B cell (primary cell): ENCODE measurements around the gene WDR64. TPM values are rescaled to one million over a fixed set of nuclear protein-coding genes. Genes with fewer than 3 reads are reported as not detected.

ENCODE experiments used
- ATAC-seq: fragments of 200-7000 bp; cut with Tn5 transposase; one replicate; pipeline ENCODE4 v1.10.0; 2021; ENCODE audit warnings: low read depth, mild to moderate bottlenecking, moderate number of reproducible peaks, moderate library complexity
- CTCF ChIA-PET: fragments of 350-600 bp; sonication (Branson Sonifier 250); formaldehyde crosslinking; loops from one replicate; lab custom pipeline; 2021; ENCODE audit warnings: antibody characterized with exemption, inconsistent platforms; lab: Charles Lee
- POLR2A ChIA-PET: fragments of 350-600 bp; sonication (Branson Sonifier 250); formaldehyde crosslinking; loops from one replicate; lab custom pipeline; 2021; ENCODE audit warnings: antibody characterized with exemption; lab: Charles Lee
- DNase-seq: peaks from one replicate; pipeline ENCODE4 v3.0.0; 2013
- H2AFZ ChIP-seq: 2 replicates; pipeline ENCODE4 v1.6.1; 2012; ENCODE audit warnings: mild to moderate bottlenecking, low read depth, low read length; ENCODE audit not compliant: insufficient read depth, poor library complexity, severe bottlenecking
- H3K27ac ChIP-seq, 2 donors: 1 replicate in 1 of 2; 2 replicates in 1 of 2; pipeline ENCODE4 v1.5.1; 2012 to 2013; ENCODE audit warnings: low read length in 2 of 2, mild to moderate bottlenecking in 2 of 2, moderate library complexity in 1 of 2
- H3K27me3 ChIP-seq, 4 experiments: fragments of 200-600 bp in 1 of 4; sonication (generic) in 1 of 4; replicated peaks in 1 of 4; 1 replicate in 2 of 4; 2 replicates in 2 of 4; pipeline versions ENCODE4 v1.6.1 to v1.7.0; 2013 to 2016; ENCODE audit warnings: low read length in 3 of 4, mild to moderate bottlenecking in 2 of 4, mixed read lengths in 1 of 4, moderate library complexity in 1 of 4; ENCODE audit not compliant: insufficient read depth in 4 of 4, control insufficient read depth in 3 of 4; ENCODE audit errors: control extremely low read depth in 1 of 4
- H3K36me3 ChIP-seq, 2 experiments: replicated peaks in 1 of 2; 1 replicate in 1 of 2; 2 replicates in 1 of 2; pipeline versions ENCODE4 v1.6.1 to v1.7.1; 2013; ENCODE audit warnings: low read length in 1 of 2; ENCODE audit not compliant: insufficient read depth in 2 of 2, control insufficient read depth in 1 of 2; ENCODE audit errors: control extremely low read depth in 1 of 2, extremely low read depth in 1 of 2
- H3K4me1 ChIP-seq, 2 donors: fragments of 200-600 bp in 1 of 2; sonication (generic) in 1 of 2; 1 replicate in 1 of 2; 2 replicates in 1 of 2; pipeline versions ENCODE4 v1.5.1 to v1.6.1; 2013 to 2017; ENCODE audit warnings: low read length in 2 of 2; ENCODE audit not compliant: control insufficient read depth in 2 of 2, insufficient read depth in 2 of 2
- H3K4me2 ChIP-seq: replicated peaks from 2 replicates; pipeline ENCODE3; 2012; ENCODE audit warnings: mild to moderate bottlenecking, low read depth, low read length; ENCODE audit not compliant: poor library complexity, severe bottlenecking
- H3K4me3 ChIP-seq, 5 experiments: fragments of 200-600 bp in 1 of 5; sonication (generic) in 1 of 5; 1 replicate in 3 of 5; 2 replicates in 2 of 5; pipeline versions ENCODE4 v1.5.1 to v1.7.0; 2011 to 2016; ENCODE audit warnings: low read length in 4 of 5, mild to moderate bottlenecking in 4 of 5, low read depth in 2 of 5, control low read depth in 1 of 5, moderate library complexity in 1 of 5; ENCODE audit not compliant: insufficient read depth in 1 of 5; ENCODE audit errors: control extremely low read depth in 1 of 5, extremely low read depth in 1 of 5
- H3K79me2 ChIP-seq: fragments of 200-600 bp; sonication (generic); one replicate; pipeline ENCODE4 v1.6.0; 2016; ENCODE audit warnings: low read length; ENCODE audit not compliant: control insufficient read depth, insufficient read depth
- H3K9ac ChIP-seq: fragments of 200-600 bp; sonication (generic); 2 replicates; pipeline ENCODE4 v1.6.1; 2017; ENCODE audit warnings: mild to moderate bottlenecking, low read length, moderate library complexity
- H3K9me3 ChIP-seq, 3 donors: one replicate each; pipeline versions ENCODE4 v1.6.1 to v1.7.1; 2013; ENCODE audit warnings: low read length in 2 of 3; ENCODE audit not compliant: control insufficient read depth in 2 of 3, insufficient read depth in 1 of 3; ENCODE audit errors: control extremely low read depth in 1 of 3
- H4K20me1 ChIP-seq: 2 replicates; pipeline ENCODE4 v1.6.0; 2012; ENCODE audit warnings: mild to moderate bottlenecking, low read length; ENCODE audit not compliant: insufficient read depth, control insufficient read depth, poor library complexity, severe bottlenecking
- H3K27ac Mint-ChIP-seq: one replicate; pipeline ENCODE4 v1.8.0; 2021; ENCODE audit warnings: mixed read lengths
- H3K27me3 Mint-ChIP-seq: one replicate; pipeline ENCODE4 v1.8.0; 2021; ENCODE audit warnings: mixed read lengths
- H3K4me1 Mint-ChIP-seq: one replicate; pipeline ENCODE4 v1.8.0; 2021; ENCODE audit warnings: mixed read lengths
- H3K4me3 Mint-ChIP-seq: one replicate; pipeline ENCODE4 v1.8.0; 2021; ENCODE audit warnings: mixed read lengths
- H3K9me3 Mint-ChIP-seq: one replicate; pipeline ENCODE4 v1.8.0; 2022; ENCODE audit warnings: mixed read lengths; ENCODE audit not compliant: insufficient read depth
- EZH2 ChIP-seq: IDR thresholded peaks from 2 replicates; pipeline ENCODE4 v1.6.1; 2012; ENCODE audit warnings: borderline replicate concordance, low read depth, mild to moderate bottlenecking, moderate library complexity, low read length; ENCODE audit not compliant: insufficient read depth, poor library complexity, severe bottlenecking
- WGBS: methylation state at CpG from one replicate; pipeline ENCODE4 v1.1.5; 2013; ENCODE audit warnings: missing lambda C conversion rate; ENCODE audit not compliant: insufficient coverage; 5-methylcytosine and 5-hydroxymethylcytosine counted together
- intact Hi-C: fragments of 100-400 bp; cut with micrococcal nuclease; formaldehyde crosslinking; loops from one replicate; pipeline ENCODE4 v1.10.0; 2022
- polyA plus RNA-seq: library from polyadenylated mRNA; depleted of rRNA; stranded (reverse); fragments of >200 nt; gene quantifications from 2 replicates; pipeline ENCODE4 v1.2.3, GENCODE V29; 2012
- total RNA-seq, 2 donors: library from RNA; stranded (reverse); fragments of 120-200 nt in 1 of 2; gene quantifications; 1 replicate in 1 of 2; 2 replicates in 1 of 2; pipeline versions ENCODE4 v1.2.3 to v1.2.4, GENCODE V29; 2013 to 2022
- TF ChIP-seq, protein P1 (sequence below): fragments of 200-600 bp; IDR thresholded peaks from one replicate; pipeline ENCODE4 v1.8.0; 2022; ENCODE audit warnings: antibody characterized with exemption, mild to moderate bottlenecking

WDR64 gene
- total and polyA plus RNA-seq, 2 donors (not counting 1 experiment from before 2014, with no cell fraction given), result 0.13 TPM; not detected in 1

- peaks cover 3% of the 10 kb centered on the region for H3K9me3 Mint-ChIP-seq
- peak within 1 kb of the TSS; percentile 78 to 97 (median 94) for H3K4me3 ChIP-seq
- ChIA-PET POLR2A (interaction anchor here (1.0 to 1.5 kb wide), 6 partner anchors 11 to 208 kb away, joined by 3 to 5 read pairs (median 4); partner anchors contain the start of gene EXO1), CTCF (interaction anchor here (0.8 to 1.9 kb wide), 9 partner anchors 13 to 207 kb away, joined by 3 to 7 read pairs (median 3); partner anchors contain the start of gene EXO1)
- H3K4me2 ChIP-seq, result peak within 1 kb of the TSS; percentile 71
- H3K4me1 Mint-ChIP-seq, result peaks cover 50% of the 10 kb centered on the region
- no peaks in the 10 kb centered on the region for H3K27me3 Mint-ChIP-seq
- no peaks in the 10 kb centered on the region for H3K36me3 ChIP-seq
- no peaks in the 10 kb centered on the region for H3K27me3 ChIP-seq
- peak within 1 kb of the TSS; percentile 84 for H3K4me3 Mint-ChIP-seq
- H4K20me1 ChIP-seq, result no peaks in the 10 kb centered on the region
- DNase-seq (peak; percentile 93), ATAC-seq (peak; percentile 94)
- intact Hi-C loops, result loop anchor here (1.0 kb wide), 5 partner anchors 88 to 1615 kb away; partner anchors contain the start of genes CEP170, FH and KMO
- H3K4me1 ChIP-seq, result peaks cover 36 to 43% of the 10 kb centered on the region in 2 donors
- H3K27ac ChIP-seq, result peak within 1 kb of the TSS; percentile 71 to 81
- H3K27ac Mint-ChIP-seq, result peak within 1 kb of the TSS; percentile 93
- no peak for TF ChIP-seq EZH2
- TF ChIP-seq, protein P1, sequence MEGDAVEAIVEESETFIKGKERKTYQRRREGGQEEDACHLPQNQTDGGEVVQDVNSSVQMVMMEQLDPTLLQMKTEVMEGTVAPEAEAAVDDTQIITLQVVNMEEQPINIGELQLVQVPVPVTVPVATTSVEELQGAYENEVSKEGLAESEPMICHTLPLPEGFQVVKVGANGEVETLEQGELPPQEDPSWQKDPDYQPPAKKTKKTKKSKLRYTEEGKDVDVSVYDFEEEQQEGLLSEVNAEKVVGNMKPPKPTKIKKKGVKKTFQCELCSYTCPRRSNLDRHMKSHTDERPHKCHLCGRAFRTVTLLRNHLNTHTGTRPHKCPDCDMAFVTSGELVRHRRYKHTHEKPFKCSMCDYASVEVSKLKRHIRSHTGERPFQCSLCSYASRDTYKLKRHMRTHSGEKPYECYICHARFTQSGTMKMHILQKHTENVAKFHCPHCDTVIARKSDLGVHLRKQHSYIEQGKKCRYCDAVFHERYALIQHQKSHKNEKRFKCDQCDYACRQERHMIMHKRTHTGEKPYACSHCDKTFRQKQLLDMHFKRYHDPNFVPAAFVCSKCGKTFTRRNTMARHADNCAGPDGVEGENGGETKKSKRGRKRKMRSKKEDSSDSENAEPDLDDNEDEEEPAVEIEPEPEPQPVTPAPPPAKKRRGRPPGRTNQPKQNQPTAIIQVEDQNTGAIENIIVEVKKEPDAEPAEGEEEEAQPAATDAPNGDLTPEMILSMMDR, result no peak
- peaks cover 0 to 4% (median 0%) of the 10 kb centered on the region in 3 donors for H3K9me3 ChIP-seq
- peaks cover 42% of the 10 kb centered on the region for H3K79me2 ChIP-seq
- H2AFZ ChIP-seq, result peak within 1 kb of the TSS; percentile 85
- peak within 1 kb of the TSS; percentile 93 for H3K9ac ChIP-seq
- 2% methylated on average over 78 of the region's 81 CpGs for WGBS
Measured at GRCh38 chr1:241640149-241640866, 11.8 kb upstream of the WDR64 start, which contains the start of the genes CHML and OPN3. TSS of gene CHML (minus strand) at chr1:241640369. CDS start at chr1:241635766, 4,603 bp downstream. TSS of gene OPN3 (minus strand) at chr1:241640369. CDS start at chr1:241640254, 115 bp downstream.
